ENCODE measurements around the gene THSD8.

The THSD8 gene

DNA sequence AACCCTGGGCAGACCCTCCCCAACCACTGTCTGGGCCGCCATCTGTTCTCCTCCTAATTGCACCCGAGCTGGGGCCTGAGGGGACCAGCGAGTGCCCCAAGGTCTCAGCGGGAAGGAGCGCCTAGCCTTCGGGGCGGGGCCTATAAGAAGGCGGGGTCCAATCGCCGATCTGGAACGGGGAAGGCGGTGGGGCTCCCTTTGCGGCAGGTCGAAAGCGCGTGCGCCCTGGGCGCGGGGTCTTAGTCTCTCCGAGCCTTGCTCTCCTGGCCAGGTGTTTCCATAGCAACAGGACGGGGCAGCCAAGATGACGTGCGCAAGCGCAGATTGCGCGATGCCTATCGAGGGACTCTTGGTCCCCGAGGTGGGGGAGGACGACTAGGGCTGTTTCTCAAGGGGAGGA lies 39.2 kb downstream of the THSD8 start:
- H2BK15ac ChIP-seq (ENCODE audit: low read length) = no peak overlapping the region
- H3K27me3 ChIP-seq (ENCODE audit: control insufficient read depth in 3 of 3, insufficient read depth in 3 of 3, low read depth in 1 of 3, low read length in 3 of 3) = peaks cover 0 to 8% (median 5%) of the 10 kb centered on the region in 3 experiments
- H2BK12ac ChIP-seq (ENCODE audit: low read length) = no peak overlapping the region
- peak overlapping the region; percentile 84 for H3K4me2 ChIP-seq (ENCODE audit: insufficient read depth, low read length, poor library complexity, severe bottlenecking)
- H2AK5ac ChIP-seq (ENCODE audit: low read depth, low read length) = no peak overlapping the region
- H3K4me3 ChIP-seq (ENCODE audit: low read length in 2 of 2) = peak overlapping the region; percentile 20 to 78
- H3K36me3 ChIP-seq (replicated peaks in 1 of 2; ENCODE audit: control insufficient read depth in 2 of 2, insufficient read depth in 2 of 2, low read length in 2 of 2) = peaks cover 0 to 4% of the 10 kb centered on the region in 2 donors
- peak overlapping the region; percentile 42 for H3K14ac ChIP-seq (ENCODE audit: low read length)
- H2AFZ ChIP-seq (ENCODE audit: low read length) = peak overlapping the region; percentile 50
- no peak overlapping the region for H4K8ac ChIP-seq (ENCODE audit: low read depth, low read length)
- no peak overlapping the region for H3K4ac ChIP-seq (ENCODE audit: low read length)
- peak overlapping the region; percentile 22 for H3K9ac ChIP-seq (ENCODE audit: low read depth, low read length, poor library complexity)
- H3K79me1 ChIP-seq (ENCODE audit: low read depth, low read length) = no peaks in the 10 kb centered on the region
- peaks cover 10 to 18% of the 10 kb centered on the region in 2 donors for H3K4me1 ChIP-seq (ENCODE audit: control insufficient read depth in 2 of 2, insufficient read depth in 1 of 2, low read depth in 1 of 2, low read length in 2 of 2)
- H4K91ac ChIP-seq (ENCODE audit: low read depth, low read length, poor library complexity) = no peak overlapping the region
- WGBS, 2 donors (ENCODE audit: extremely low coverage in 2 of 2, insufficient read length in 2 of 2, insufficient replicate concordance in 1 of 2) = no CpG with 5 or more reads among the region's 29 CpGs
- H3K18ac ChIP-seq (ENCODE audit: low read length) = peak overlapping the region; percentile 92
- H3K27ac ChIP-seq (replicated peaks; ENCODE audit: low read length) = peak overlapping the region; percentile 88
- H2BK5ac ChIP-seq (ENCODE audit: low read length) = no peak overlapping the region
- no peak overlapping the region for H2BK120ac ChIP-seq (ENCODE audit: low read depth, low read length)
- DNase-seq (ENCODE audit: low spot score) = peak; percentile 96
- no peak overlapping the region for H3K23ac ChIP-seq (ENCODE audit: low read depth, low read length, poor library complexity)
- no peaks in the 10 kb centered on the region for H3K9me3 ChIP-seq (replicated peaks in 1 of 2; ENCODE audit: control insufficient read depth in 2 of 2, insufficient read depth in 1 of 2, low read depth in 1 of 2, low read length in 2 of 2)

DNA sequence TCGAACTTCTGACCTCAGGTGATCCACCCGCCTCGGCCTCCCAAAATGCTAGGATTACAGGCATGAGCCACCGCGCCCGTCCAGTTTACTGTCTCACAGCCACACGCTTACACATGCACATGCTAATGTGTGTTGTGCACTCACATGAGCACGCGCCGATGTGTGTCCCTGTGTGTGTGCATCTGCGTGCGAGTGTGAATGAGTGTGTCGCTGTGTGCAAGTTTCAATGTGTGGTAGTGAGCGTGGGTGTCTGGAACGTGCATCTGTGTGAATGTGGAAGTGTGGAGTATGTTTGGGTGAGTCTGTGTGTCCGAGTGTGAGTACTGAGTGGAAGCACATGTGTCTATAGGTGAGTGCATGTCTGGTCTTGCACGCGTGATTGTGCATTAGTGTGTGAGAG lies 40.6 kb downstream of the THSD8 start:
- Histone ChIP-seq H3K4me3 (ENCODE audit: low read length in 2 of 2) (peak overlapping the region in 1 of 2 donors; percentile 27), H2AK5ac (ENCODE audit: low read depth, low read length) (no peak overlapping the region), H3K14ac (ENCODE audit: low read length) (no peak overlapping the region), H3K27ac (replicated peaks; ENCODE audit: low read length) (no peak overlapping the region), H3K9me3 (replicated peaks in 1 of 2; ENCODE audit: control insufficient read depth in 2 of 2, insufficient read depth in 1 of 2, low read depth in 1 of 2, low read length in 2 of 2) (no peaks in the 10 kb centered on the region), H3K23ac (ENCODE audit: low read depth, low read length, poor library complexity) (peak overlapping the region; percentile 82), H2BK15ac (ENCODE audit: low read length) (no peak overlapping the region), H3K36me3 (replicated peaks in 1 of 2; ENCODE audit: control insufficient read depth in 2 of 2, insufficient read depth in 2 of 2, low read length in 2 of 2) (peaks cover 0 to 4% of the 10 kb centered on the region in 2 donors), H3K27me3 (ENCODE audit: control insufficient read depth in 3 of 3, insufficient read depth in 3 of 3, low read depth in 1 of 3, low read length in 3 of 3) (no peaks in the 10 kb centered on the region), H3K79me1 (ENCODE audit: low read depth, low read length) (no peaks in the 10 kb centered on the region), H3K18ac (ENCODE audit: low read length) (no peak overlapping the region), H3K9ac (ENCODE audit: low read depth, low read length, poor library complexity) (no peak overlapping the region), H4K8ac (ENCODE audit: low read depth, low read length) (no peak overlapping the region), H2AFZ (ENCODE audit: low read length) (no peak overlapping the region), H2BK12ac (ENCODE audit: low read length) (peak overlapping the region; percentile 67), H3K4ac (ENCODE audit: low read length) (no peak overlapping the region), H2BK120ac (ENCODE audit: low read depth, low read length) (no peak overlapping the region), H3K4me2 (ENCODE audit: insufficient read depth, low read length, poor library complexity, severe bottlenecking) (no peak overlapping the region), H4K91ac (ENCODE audit: low read depth, low read length, poor library complexity) (peak overlapping the region; percentile 1), H3K4me1 (ENCODE audit: control insufficient read depth in 2 of 2, insufficient read depth in 1 of 2, low read depth in 1 of 2, low read length in 2 of 2) (peaks cover 10 to 20% of the 10 kb centered on the region in 2 donors), H2BK5ac (ENCODE audit: low read length) (no peak overlapping the region)
- no peak for DNase-seq (ENCODE audit: low spot score)
- no CpG with 5 or more reads among the region's 18 CpGs for WGBS, 2 donors (ENCODE audit: extremely low coverage in 2 of 2, insufficient read length in 2 of 2, insufficient replicate concordance in 1 of 2)

DNA sequence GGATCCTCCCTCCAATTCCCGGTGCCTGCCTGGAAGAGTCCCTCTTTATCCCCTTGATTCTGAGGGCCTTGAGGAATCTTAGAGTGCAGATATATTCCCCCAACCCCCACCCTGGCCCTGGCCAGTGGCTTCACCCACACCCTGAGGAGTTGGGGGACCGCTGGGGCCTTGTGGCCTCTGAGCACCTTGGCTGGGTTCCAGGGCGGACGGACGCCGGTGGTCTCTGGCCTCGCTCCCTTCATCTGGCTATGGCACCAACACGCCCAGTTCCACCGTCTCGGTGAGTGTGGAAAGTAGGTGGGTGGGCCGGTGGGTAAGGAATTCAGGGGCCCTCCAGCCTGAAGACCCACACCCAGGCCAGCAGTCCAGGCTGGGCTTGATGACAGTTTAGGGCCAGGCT lies 41.5 kb downstream of the THSD8 start:
- H2AFZ ChIP-seq (ENCODE audit: low read length) = no peak overlapping the region
- peaks cover 0 to 8% of the 10 kb centered on the region in 2 donors for H3K36me3 ChIP-seq (replicated peaks in 1 of 2; ENCODE audit: control insufficient read depth in 2 of 2, insufficient read depth in 2 of 2, low read length in 2 of 2)
- no peak overlapping the region for H3K14ac ChIP-seq (ENCODE audit: low read length)
- no peaks in the 10 kb centered on the region for H3K79me1 ChIP-seq (ENCODE audit: low read depth, low read length)
- H3K4me3 ChIP-seq (ENCODE audit: low read length in 2 of 2) = no peak overlapping the region
- no peak overlapping the region for H2BK5ac ChIP-seq (ENCODE audit: low read length)
- H2BK12ac ChIP-seq (ENCODE audit: low read length) = no peak overlapping the region
- WGBS, 2 donors (ENCODE audit: extremely low coverage in 2 of 2, insufficient read length in 2 of 2, insufficient replicate concordance in 1 of 2) = no CpG with 5 or more reads among the region's 11 CpGs
- no peak overlapping the region for H3K18ac ChIP-seq (ENCODE audit: low read length)
- H3K27ac ChIP-seq (replicated peaks; ENCODE audit: low read length) = no peak overlapping the region
- H3K4me1 ChIP-seq (ENCODE audit: control insufficient read depth in 2 of 2, insufficient read depth in 1 of 2, low read depth in 1 of 2, low read length in 2 of 2) = peaks cover 10 to 20% of the 10 kb centered on the region in 2 donors
- no peak overlapping the region for H2BK120ac ChIP-seq (ENCODE audit: low read depth, low read length)
- no peak overlapping the region for H4K8ac ChIP-seq (ENCODE audit: low read depth, low read length)
- no peak overlapping the region for H3K4me2 ChIP-seq (ENCODE audit: insufficient read depth, low read length, poor library complexity, severe bottlenecking)
- no peak overlapping the region for H4K91ac ChIP-seq (ENCODE audit: low read depth, low read length, poor library complexity)
- H3K27me3 ChIP-seq (ENCODE audit: control insufficient read depth in 3 of 3, insufficient read depth in 3 of 3, low read depth in 1 of 3, low read length in 3 of 3) = peaks cover 0 to 2% (median 0%) of the 10 kb centered on the region in 3 experiments
- H2BK15ac ChIP-seq (ENCODE audit: low read length) = no peak overlapping the region
- no peak overlapping the region for H3K23ac ChIP-seq (ENCODE audit: low read depth, low read length, poor library complexity)
- DNase-seq (ENCODE audit: low spot score) = no peak
- H2AK5ac ChIP-seq (ENCODE audit: low read depth, low read length) = no peak overlapping the region
- no peaks in the 10 kb centered on the region for H3K9me3 ChIP-seq (replicated peaks in 1 of 2; ENCODE audit: control insufficient read depth in 2 of 2, insufficient read depth in 1 of 2, low read depth in 1 of 2, low read length in 2 of 2)
- H3K4ac ChIP-seq (ENCODE audit: low read length) = no peak overlapping the region
- H3K9ac ChIP-seq (ENCODE audit: low read depth, low read length, poor library complexity) = no peak overlapping the region

DNA sequence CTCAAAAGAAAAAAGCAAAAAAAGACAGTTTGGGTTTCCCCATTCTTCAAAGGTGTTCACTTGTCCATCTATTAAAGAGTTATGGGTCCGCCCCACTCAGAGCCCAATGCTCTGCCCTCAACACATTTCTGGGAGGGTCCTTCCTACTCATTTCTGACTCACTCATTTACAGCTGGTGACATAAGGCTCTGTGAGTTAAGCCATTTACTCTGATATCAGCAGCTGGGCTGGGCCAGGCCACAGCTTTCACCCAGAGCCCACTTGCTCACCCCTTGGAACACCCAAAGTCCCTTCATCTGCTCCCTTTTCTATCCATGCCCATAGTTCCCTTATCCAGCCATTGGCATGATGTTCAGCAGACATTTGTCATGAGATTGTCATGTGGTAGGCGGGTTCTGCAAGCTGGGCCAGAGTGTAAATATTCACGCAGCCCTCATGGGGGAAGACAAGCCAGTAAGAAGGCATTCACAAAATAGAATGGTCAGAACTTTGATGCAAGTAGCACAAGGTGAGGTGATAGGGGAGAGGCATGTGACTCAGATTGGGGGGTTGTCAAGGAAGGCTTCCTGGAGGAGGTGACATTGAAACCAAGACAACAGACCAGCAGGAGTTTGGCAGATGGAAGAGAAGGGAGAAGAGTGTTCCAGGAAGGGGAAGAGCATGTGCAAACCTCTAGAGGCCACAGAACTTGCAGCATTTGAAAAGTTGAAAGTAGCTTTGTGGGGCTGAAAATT lies 42.3 kb downstream of the THSD8 start:
- peaks cover 0 to 2% (median 0%) of the 10 kb centered on the region in 3 experiments for H3K27me3 ChIP-seq (ENCODE audit: control insufficient read depth in 3 of 3, insufficient read depth in 3 of 3, low read depth in 1 of 3, low read length in 3 of 3)
- no peak overlapping the region for H3K23ac ChIP-seq (ENCODE audit: low read depth, low read length, poor library complexity)
- H3K18ac ChIP-seq (ENCODE audit: low read length) = no peak overlapping the region
- no peak overlapping the region for H4K8ac ChIP-seq (ENCODE audit: low read depth, low read length)
- no peak overlapping the region for H3K4ac ChIP-seq (ENCODE audit: low read length)
- no peak overlapping the region for H3K27ac ChIP-seq (replicated peaks; ENCODE audit: low read length)
- H2AFZ ChIP-seq (ENCODE audit: low read length) = no peak overlapping the region
- H3K9ac ChIP-seq (ENCODE audit: low read depth, low read length, poor library complexity) = no peak overlapping the region
- no CpG with 5 or more reads among the region's 3 CpGs for WGBS, 2 donors (ENCODE audit: extremely low coverage in 2 of 2, insufficient read length in 2 of 2, insufficient replicate concordance in 1 of 2)
- no peak overlapping the region for H2BK12ac ChIP-seq (ENCODE audit: low read length)
- H2BK15ac ChIP-seq (ENCODE audit: low read length) = no peak overlapping the region
- H3K4me2 ChIP-seq (ENCODE audit: insufficient read depth, low read length, poor library complexity, severe bottlenecking) = no peak overlapping the region
- H2AK5ac ChIP-seq (ENCODE audit: low read depth, low read length) = no peak overlapping the region
- DNase-seq (ENCODE audit: low spot score) = no peak
- H3K14ac ChIP-seq (ENCODE audit: low read length) = no peak overlapping the region
- H3K36me3 ChIP-seq (replicated peaks in 1 of 2; ENCODE audit: control insufficient read depth in 2 of 2, insufficient read depth in 2 of 2, low read length in 2 of 2) = peaks cover 4 to 11% of the 10 kb centered on the region in 2 donors
- no peak overlapping the region for H3K4me3 ChIP-seq (ENCODE audit: low read length in 2 of 2)
- no peak overlapping the region for H2BK5ac ChIP-seq (ENCODE audit: low read length)
- H2BK120ac ChIP-seq (ENCODE audit: low read depth, low read length) = no peak overlapping the region
- no peak overlapping the region for H4K91ac ChIP-seq (ENCODE audit: low read depth, low read length, poor library complexity)
- H3K4me1 ChIP-seq (ENCODE audit: control insufficient read depth in 2 of 2, insufficient read depth in 1 of 2, low read depth in 1 of 2, low read length in 2 of 2) = peaks cover 6 to 18% of the 10 kb centered on the region in 2 donors
- H3K9me3 ChIP-seq (replicated peaks in 1 of 2; ENCODE audit: control insufficient read depth in 2 of 2, insufficient read depth in 1 of 2, low read depth in 1 of 2, low read length in 2 of 2) = no peaks in the 10 kb centered on the region
- no peaks in the 10 kb centered on the region for H3K79me1 ChIP-seq (ENCODE audit: low read depth, low read length)

Data from neuronal stem cell (in vitro differentiated cells).